ENCODE data around the gene ATMIN. TPM values are rescaled to one million over a fixed set of nuclear protein-coding genes. Genes with fewer than 3 reads are reported as not detected.

Gene ATMIN
- total and polyA plus RNA-seq, 4 donors, result 41.1 to 64.6 (median 58.0) TPM

GRCh38 chr16:81076566-81077075 lies 41.0 kb downstream of the ATMIN start:
- 0% methylated on average over 27 of the region's 27 CpGs for WGBS (ENCODE audit: insufficient coverage)
- Histone ChIP-seq H3K27ac (ENCODE audit: low read depth, low read length) (peak overlapping the region; percentile 99), H3K4me3 (ENCODE audit: low read depth, low read length) (peak overlapping the region; percentile 96), H3K4me1 (ENCODE audit: control insufficient read depth, insufficient read depth, low read length) (peaks cover 9% of the 10 kb centered on the region), H3K27me3 (ENCODE audit: control insufficient read depth, insufficient read depth, low read length) (no peaks in the 10 kb centered on the region), H3K36me3 (ENCODE audit: control insufficient read depth, insufficient read depth, low read length) (no peaks in the 10 kb centered on the region), H3K9me3 (ENCODE audit: control insufficient read depth, insufficient read depth, low read length) (no peaks in the 10 kb centered on the region)
- peak; percentile 73 to 98 (median 92) for DNase-seq (ENCODE audit: low read depth in 4 of 6, low spot score in 6 of 6)

DNA sequence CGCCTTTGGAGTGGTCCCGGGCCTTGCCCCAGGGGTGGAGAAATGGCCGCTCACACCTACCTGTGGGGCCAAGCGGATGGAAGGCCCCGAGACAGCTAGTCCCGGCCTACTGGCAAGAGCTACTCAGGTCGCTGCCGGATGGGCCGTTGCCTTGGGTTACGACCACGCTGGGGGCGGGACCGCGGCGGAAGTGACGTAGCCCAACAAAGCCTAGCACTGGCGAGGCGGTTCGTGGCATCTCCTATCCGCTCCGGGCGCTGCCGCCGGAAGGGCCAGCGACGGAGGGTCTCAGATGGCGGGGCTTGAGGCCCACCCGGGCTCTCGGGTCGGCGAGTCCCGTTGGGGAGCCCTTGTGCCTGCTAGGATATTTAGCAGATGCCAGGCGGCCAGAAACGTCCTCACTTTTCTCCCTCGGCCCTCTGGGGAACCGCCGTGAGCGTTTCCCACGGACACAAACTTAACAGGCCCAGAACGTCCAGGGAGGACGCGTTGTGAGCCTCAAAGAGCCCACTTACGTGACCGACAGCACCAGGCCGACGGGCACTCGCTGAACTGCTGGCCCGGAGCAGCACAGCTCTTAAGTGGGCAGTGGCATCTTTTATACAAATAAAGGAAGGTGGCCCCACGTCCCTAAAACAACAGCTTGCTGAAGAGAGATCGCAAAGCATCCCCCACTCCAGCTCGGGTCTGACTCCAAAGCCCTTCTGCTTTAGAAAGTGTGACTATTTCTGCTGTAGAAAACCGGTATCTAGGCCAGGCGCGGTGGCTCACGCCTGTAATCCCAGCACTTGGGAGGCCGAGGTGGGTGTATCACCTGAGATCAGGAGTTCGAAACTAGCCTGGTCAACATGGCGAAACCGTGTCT lies 41.7 kb downstream of the ATMIN start, which contains the start of gene C16orf46:
C16orf46 (minus strand) TSS at position 163 of the 865 bp plus-strand sequence. CDS start 13,283 bp downstream, outside the sequence.
- H3K9me3 ChIP-seq (ENCODE audit: control insufficient read depth, insufficient read depth, low read length), result no peaks in the 10 kb centered on the region
- peak within 1 kb of the TSS; percentile 99 for H3K27ac ChIP-seq (ENCODE audit: low read depth, low read length)
- H3K4me3 ChIP-seq (ENCODE audit: low read depth, low read length), result peak within 1 kb of the TSS; percentile 96
- DNase-seq (ENCODE audit: low read depth in 4 of 6, low spot score in 6 of 6), result peak; percentile 94 to 99 (median 96)
- H3K27me3 ChIP-seq (ENCODE audit: control insufficient read depth, insufficient read depth, low read length), result no peaks in the 10 kb centered on the region
- no peaks in the 10 kb centered on the region for H3K36me3 ChIP-seq (ENCODE audit: control insufficient read depth, insufficient read depth, low read length)
- peaks cover 9% of the 10 kb centered on the region for H3K4me1 ChIP-seq (ENCODE audit: control insufficient read depth, insufficient read depth, low read length)
- 10% methylated on average over 57 of the region's 59 CpGs for WGBS (ENCODE audit: insufficient coverage)

DNA sequence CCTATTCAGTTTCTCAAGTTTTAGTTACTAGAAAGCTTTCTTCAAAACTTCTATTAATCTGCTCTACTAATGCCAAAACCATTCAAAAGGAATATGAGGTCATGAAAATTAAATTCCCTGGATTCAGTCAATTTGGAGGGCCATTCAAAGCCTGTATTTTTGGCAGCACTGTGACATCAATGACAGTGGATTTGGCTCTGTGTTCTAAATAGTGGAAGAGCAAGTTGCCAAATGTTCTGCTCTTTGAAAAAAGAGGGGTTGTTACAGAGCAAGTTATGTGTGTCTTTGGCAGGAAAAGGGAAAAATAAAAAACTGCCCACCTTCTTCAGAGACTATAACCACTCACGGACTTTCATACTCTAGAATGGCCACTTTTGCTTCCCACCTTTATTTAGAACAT lies 44.6 kb downstream of the ATMIN start:
- Histone ChIP-seq H3K4me3 (ENCODE audit: low read depth, low read length) (no peak overlapping the region), H3K27ac (ENCODE audit: low read depth, low read length) (no peak overlapping the region), H3K4me1 (ENCODE audit: control insufficient read depth, insufficient read depth, low read length) (peaks cover 9% of the 10 kb centered on the region), H3K9me3 (ENCODE audit: control insufficient read depth, insufficient read depth, low read length) (no peaks in the 10 kb centered on the region), H3K27me3 (ENCODE audit: control insufficient read depth, insufficient read depth, low read length) (no peaks in the 10 kb centered on the region), H3K36me3 (ENCODE audit: control insufficient read depth, insufficient read depth, low read length) (peaks cover 7% of the 10 kb centered on the region)
- peak in 2 of 6 donors; percentile 4 to 9 for DNase-seq (ENCODE audit: low read depth in 4 of 6, low spot score in 6 of 6)
- no CpG with 5 or more reads among the region's 1 CpG for WGBS (ENCODE audit: insufficient coverage)

DNA sequence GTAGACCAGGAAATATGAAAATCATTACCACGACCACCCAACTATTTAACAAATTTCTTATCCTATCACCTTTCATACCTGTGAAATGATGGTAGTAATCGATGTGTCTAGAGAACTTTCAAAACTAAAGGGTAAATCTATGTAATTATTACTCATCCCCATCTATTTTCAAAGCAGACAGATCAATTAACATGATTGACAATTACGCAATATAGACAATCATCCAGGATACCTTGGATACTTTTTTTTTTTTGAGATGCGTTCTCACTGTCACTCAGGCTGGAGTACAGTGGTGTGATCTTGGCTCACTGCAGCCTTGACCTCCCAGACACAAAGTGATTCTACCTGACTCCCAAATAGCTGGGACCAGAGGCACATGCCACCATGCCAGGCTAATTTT lies 45.4 kb downstream of the ATMIN start:
- no peaks in the 10 kb centered on the region for H3K27me3 ChIP-seq (ENCODE audit: control insufficient read depth, insufficient read depth, low read length)
- H3K36me3 ChIP-seq (ENCODE audit: control insufficient read depth, insufficient read depth, low read length), result peaks cover 7% of the 10 kb centered on the region
- no peak overlapping the region for H3K4me3 ChIP-seq (ENCODE audit: low read depth, low read length)
- peaks cover 9% of the 10 kb centered on the region for H3K4me1 ChIP-seq (ENCODE audit: control insufficient read depth, insufficient read depth, low read length)
- DNase-seq (ENCODE audit: low read depth in 4 of 6, low spot score in 6 of 6), result no peak
- WGBS (ENCODE audit: insufficient coverage), result 40% methylated on average over 1 of the region's 4 CpGs
- no peaks in the 10 kb centered on the region for H3K9me3 ChIP-seq (ENCODE audit: control insufficient read depth, insufficient read depth, low read length)
- no peak overlapping the region for H3K27ac ChIP-seq (ENCODE audit: low read depth, low read length)

- H3K27me3 ChIP-seq (ENCODE audit: control insufficient read depth, insufficient read depth, low read length), result no peaks in the 10 kb centered on the region
- no peak overlapping the region for H3K27ac ChIP-seq (ENCODE audit: low read depth, low read length)
- H3K4me1 ChIP-seq (ENCODE audit: control insufficient read depth, insufficient read depth, low read length), result no peaks in the 10 kb centered on the region
- no peak for DNase-seq (ENCODE audit: low read depth in 4 of 6, low spot score in 6 of 6)
- H3K4me3 ChIP-seq (ENCODE audit: low read depth, low read length), result no peak overlapping the region
- H3K36me3 ChIP-seq (ENCODE audit: control insufficient read depth, insufficient read depth, low read length), result peaks cover 10% of the 10 kb centered on the region
- no CpG with 5 or more reads among the region's 5 CpGs for WGBS (ENCODE audit: insufficient coverage)
- no peaks in the 10 kb centered on the region for H3K9me3 ChIP-seq (ENCODE audit: control insufficient read depth, insufficient read depth, low read length)
Measured at GRCh38 chr16:81088836-81089235, 53.2 kb downstream of the ATMIN start.

DNA sequence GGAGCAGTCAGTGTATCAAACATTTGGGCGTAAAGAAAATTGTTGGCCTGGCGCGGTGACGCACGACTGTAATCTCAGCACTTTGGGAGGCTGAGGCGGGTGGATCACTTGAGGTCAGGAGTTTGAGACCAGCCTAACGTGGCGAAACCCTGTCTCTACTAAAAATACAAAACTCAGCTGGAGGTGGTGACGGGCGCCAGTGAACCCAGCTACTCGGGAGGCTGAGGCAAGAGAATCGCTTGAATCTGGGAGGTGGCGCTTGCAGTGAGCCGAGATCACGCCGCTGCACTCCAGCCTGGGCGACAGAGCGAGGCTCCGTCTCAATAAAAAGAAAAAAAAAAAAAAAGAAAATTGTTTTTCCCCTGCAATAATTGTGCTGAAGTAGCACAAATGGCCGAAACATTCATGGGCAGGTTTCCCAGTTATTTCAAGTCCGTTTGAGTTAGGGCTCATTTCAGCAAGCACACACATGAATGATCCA lies 59.2 kb downstream of the ATMIN start:
- 63% methylated on average over 11 of the region's 21 CpGs for WGBS (ENCODE audit: insufficient coverage)
- peak overlapping the region; percentile 65 for H3K4me3 ChIP-seq (ENCODE audit: low read depth, low read length)
- no peaks in the 10 kb centered on the region for H3K9me3 ChIP-seq (ENCODE audit: control insufficient read depth, insufficient read depth, low read length)
- H3K27ac ChIP-seq (ENCODE audit: low read depth, low read length), result no peak overlapping the region
- peaks cover 7% of the 10 kb centered on the region for H3K36me3 ChIP-seq (ENCODE audit: control insufficient read depth, insufficient read depth, low read length)
- peaks cover 13% of the 10 kb centered on the region for H3K4me1 ChIP-seq (ENCODE audit: control insufficient read depth, insufficient read depth, low read length)
- peak in 1 of 6 donors; percentile 38 for DNase-seq (ENCODE audit: low read depth in 4 of 6, low spot score in 6 of 6)
- no peaks in the 10 kb centered on the region for H3K27me3 ChIP-seq (ENCODE audit: control insufficient read depth, insufficient read depth, low read length)

DNA sequence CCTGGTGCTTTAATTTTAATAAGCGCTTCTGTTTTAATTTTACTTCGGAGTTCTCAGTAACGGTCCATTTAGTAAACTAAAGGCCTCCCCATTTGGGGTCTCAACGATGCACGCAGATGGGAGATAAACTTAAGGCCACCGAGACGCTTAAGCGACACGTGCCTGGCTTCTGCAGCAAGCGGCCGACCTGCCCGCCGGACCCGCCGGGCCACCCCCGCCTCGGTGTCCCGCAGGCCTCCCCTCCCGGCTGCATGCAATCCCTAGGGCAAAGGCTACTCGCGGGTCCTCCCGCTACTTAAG lies 60.0 kb downstream of the ATMIN start:
- H3K4me3 ChIP-seq (ENCODE audit: low read depth, low read length), result peak overlapping the region; percentile 65
- H3K9me3 ChIP-seq (ENCODE audit: control insufficient read depth, insufficient read depth, low read length), result no peaks in the 10 kb centered on the region
- under 1% methylated on average over 22 of the region's 22 CpGs for WGBS (ENCODE audit: insufficient coverage)
- peaks cover 13% of the 10 kb centered on the region for H3K4me1 ChIP-seq (ENCODE audit: control insufficient read depth, insufficient read depth, low read length)
- no peak overlapping the region for H3K27ac ChIP-seq (ENCODE audit: low read depth, low read length)
- H3K36me3 ChIP-seq (ENCODE audit: control insufficient read depth, insufficient read depth, low read length), result peaks cover 3% of the 10 kb centered on the region
- H3K27me3 ChIP-seq (ENCODE audit: control insufficient read depth, insufficient read depth, low read length), result no peaks in the 10 kb centered on the region
- peak in 1 of 6 donors; percentile 1 for DNase-seq (ENCODE audit: low read depth in 4 of 6, low spot score in 6 of 6)

- peaks cover 13% of the 10 kb centered on the region for H3K4me1 ChIP-seq (ENCODE audit: control insufficient read depth, insufficient read depth, low read length)
- H3K4me3 ChIP-seq (ENCODE audit: low read depth, low read length), result peak within 1 kb of the TSS; percentile 65
- H3K27ac ChIP-seq (ENCODE audit: low read depth, low read length), result peak within 1 kb of the TSS; percentile 60
- H3K36me3 ChIP-seq (ENCODE audit: control insufficient read depth, insufficient read depth, low read length), result peaks cover 3% of the 10 kb centered on the region
- H3K9me3 ChIP-seq (ENCODE audit: control insufficient read depth, insufficient read depth, low read length), result no peaks in the 10 kb centered on the region
- DNase-seq (ENCODE audit: low read depth in 4 of 6, low spot score in 6 of 6), result peak; percentile 91 to 99 (median 98)
- 0% methylated on average over 72 of the region's 83 CpGs for WGBS (ENCODE audit: insufficient coverage)
- no peaks in the 10 kb centered on the region for H3K27me3 ChIP-seq (ENCODE audit: control insufficient read depth, insufficient read depth, low read length)
Measured at GRCh38 chr16:81095953-81096714, 60.5 kb downstream of the ATMIN start, which contains the start of gene GCSH. TSS of gene GCSH (minus strand) at chr16:81096395. CDS start at chr16:81096278, 117 bp downstream.

- H3K9me3 ChIP-seq (ENCODE audit: control insufficient read depth, insufficient read depth, low read length), result no peaks in the 10 kb centered on the region
- 51% methylated on average over 6 of the region's 8 CpGs for WGBS (ENCODE audit: insufficient coverage)
- peak overlapping the region; percentile 14 for H3K4me3 ChIP-seq (ENCODE audit: low read depth, low read length)
- DNase-seq (ENCODE audit: low read depth in 4 of 6, low spot score in 6 of 6), result no peak
- peaks cover 13% of the 10 kb centered on the region for H3K4me1 ChIP-seq (ENCODE audit: control insufficient read depth, insufficient read depth, low read length)
- peak overlapping the region; percentile 60 for H3K27ac ChIP-seq (ENCODE audit: low read depth, low read length)
- H3K36me3 ChIP-seq (ENCODE audit: control insufficient read depth, insufficient read depth, low read length), result peaks cover 3% of the 10 kb centered on the region
- H3K27me3 ChIP-seq (ENCODE audit: control insufficient read depth, insufficient read depth, low read length), result no peaks in the 10 kb centered on the region
Measured at GRCh38 chr16:81096715-81097208, 61.1 kb downstream of the ATMIN start.

Data from spinal cord (tissue), 10 donors.